ENCODE data around the gene PURA. TPM values are rescaled to one million over a fixed set of nuclear protein-coding genes. Genes with fewer than 3 reads are reported as not detected.
A peak's percentile ranks its signal among the peaks of the same experiment; 100 is the strongest.
"Not testable (repeated sequence)": the region's sequence is repeated elsewhere in the genome, so short reads cannot be mapped to it uniquely, and the experiment has no call there.

Gene PURA
- total RNA-seq, 1 experiment from 2014 or later = 7.2 TPM

DNA sequence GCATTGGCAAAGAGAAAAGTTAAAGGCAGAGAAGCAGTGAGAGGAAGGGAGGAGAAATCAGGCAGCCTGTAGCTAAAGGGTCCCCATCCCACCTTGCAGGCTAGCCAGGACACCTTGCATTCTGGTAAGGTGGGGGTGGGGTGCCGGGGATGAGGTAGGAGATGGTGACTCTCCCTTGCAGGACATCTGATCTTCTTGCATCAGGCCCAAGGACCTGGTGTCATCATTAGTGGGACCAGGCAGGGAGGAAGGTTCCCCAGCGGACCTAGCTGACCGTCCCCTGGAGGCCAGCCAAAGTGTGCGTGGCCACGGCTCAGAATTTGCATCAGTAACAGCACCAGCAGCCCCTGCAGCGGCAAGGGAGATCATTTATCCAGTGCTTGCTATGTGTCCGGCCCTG, 39.3 kb downstream of the PURA start:
- Histone ChIP-seq H3K4me3 (ENCODE audit: insufficient read depth, low read depth, low read length) (no peak overlapping the region), H3K36me3 (replicated peaks; ENCODE audit: control insufficient read depth, insufficient read depth, low read length) (no peaks in the 10 kb centered on the region), H3K27me3 (ENCODE audit: control insufficient read depth, insufficient read depth, low read length) (peaks cover 8% of the 10 kb centered on the region)
- no peak for DNase-seq

DNA sequence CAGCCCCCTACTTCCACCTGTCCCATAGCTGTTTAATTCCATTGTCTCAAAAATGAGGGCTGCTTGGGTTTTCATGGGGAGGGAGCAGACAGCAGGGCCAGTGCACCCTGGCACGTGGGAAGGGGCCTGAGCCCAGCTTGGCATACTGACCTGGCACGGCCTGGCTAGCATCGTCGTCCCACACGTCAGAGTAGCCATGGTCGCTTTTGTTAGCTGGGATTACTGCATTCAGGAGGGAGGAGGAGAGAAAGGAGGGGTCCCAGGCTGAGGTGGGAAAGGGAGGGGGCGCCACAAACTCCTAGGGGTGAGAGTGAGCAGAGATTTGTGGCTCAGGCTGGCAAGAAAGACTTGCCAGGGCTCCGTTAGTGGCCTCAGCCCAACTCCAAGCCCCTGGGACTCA, 40.0 kb downstream of the PURA start:
- peaks cover 6% of the 10 kb centered on the region; the same call in 1 of the 2 replicates for H3K27me3 ChIP-seq (ENCODE audit: control insufficient read depth, insufficient read depth, low read length)
- DNase-seq = peak; percentile 79
- H3K4me3 ChIP-seq (ENCODE audit: insufficient read depth, low read depth, low read length) = no peak overlapping the region
- no peaks in the 10 kb centered on the region for H3K36me3 ChIP-seq (replicated peaks; ENCODE audit: control insufficient read depth, insufficient read depth, low read length)

DNA sequence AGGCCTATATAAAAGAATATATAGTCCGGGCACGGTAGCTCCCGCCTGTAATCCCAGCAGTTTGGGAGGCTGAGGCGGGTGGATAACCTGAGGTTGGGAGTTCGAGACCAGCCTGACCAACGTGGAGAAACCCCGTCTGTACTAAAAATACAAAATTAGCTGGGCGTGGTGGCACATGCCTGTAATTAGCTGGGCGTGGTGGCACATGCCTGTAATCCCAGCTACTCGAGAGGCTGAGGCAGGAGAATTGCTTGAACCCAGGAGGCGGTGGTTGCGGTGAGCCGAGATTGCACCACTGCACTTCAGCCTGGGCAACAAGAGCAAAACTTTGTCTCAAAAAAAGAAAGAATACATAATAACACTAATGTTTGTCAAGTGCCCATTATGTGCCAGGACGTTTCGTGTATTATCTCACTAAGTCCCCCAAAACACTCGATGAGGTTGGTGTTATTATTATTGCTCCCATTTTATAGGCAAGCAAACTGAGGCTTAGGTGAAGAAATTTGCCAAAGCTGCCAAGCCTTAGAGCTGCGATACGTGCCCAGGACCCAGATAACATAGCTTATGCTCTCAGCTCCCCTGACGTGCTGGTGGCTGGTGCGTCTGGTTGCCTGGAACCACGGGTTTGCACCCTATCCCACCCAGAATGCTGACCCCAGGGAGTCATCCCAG, 40.9 kb downstream of the PURA start:
- not testable (repeated sequence) for H3K36me3 ChIP-seq (replicated peaks; ENCODE audit: control insufficient read depth, insufficient read depth, low read length); DNase-seq; H3K4me3 ChIP-seq (ENCODE audit: insufficient read depth, low read depth, low read length); H3K27me3 ChIP-seq (ENCODE audit: control insufficient read depth, insufficient read depth, low read length)

DNA sequence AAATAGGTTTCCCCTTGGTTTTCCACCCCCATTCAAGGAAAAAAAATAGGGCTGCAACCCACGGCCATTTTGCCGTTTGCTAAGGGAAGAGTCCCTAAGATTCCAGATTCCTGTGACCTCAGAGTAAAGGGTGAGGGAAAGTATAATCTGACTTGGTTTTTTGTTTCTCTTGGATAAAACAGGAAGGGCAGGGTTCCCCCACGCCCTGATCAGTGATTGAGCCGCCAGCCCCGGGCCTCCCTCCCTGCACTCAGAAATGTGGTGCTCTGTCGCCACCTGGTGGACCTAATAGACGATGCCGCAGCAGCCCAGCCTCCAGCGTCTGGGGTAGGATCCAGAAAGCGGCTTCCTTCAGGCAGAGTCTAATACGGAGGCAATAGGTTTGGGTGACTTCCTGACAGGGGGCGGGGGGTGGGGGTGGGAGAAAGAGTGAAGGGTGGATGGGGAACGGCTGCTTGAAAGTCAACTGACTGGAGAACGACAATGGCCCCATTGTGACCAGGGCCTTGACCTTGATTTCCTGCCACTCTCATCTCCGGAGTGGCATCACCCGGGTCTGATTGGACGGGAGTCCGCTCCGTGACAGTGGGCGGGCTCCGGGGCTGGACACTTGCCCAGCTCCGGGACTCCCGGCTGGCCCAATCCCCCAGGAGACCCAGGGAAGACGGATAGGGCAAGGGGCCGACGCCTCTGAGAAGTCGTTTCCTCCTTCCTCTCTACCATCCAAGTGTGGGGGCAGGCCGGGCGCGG, 43.3 kb downstream of the PURA start:
- peak overlapping the region; percentile 28 for H3K4me3 ChIP-seq (ENCODE audit: insufficient read depth, low read depth, low read length)
- DNase-seq = peak; percentile 94
- H3K27me3 ChIP-seq (ENCODE audit: control insufficient read depth, insufficient read depth, low read length) = peaks cover 4% of the 10 kb centered on the region; the same call in 1 of the 2 replicates
- H3K36me3 ChIP-seq (replicated peaks; ENCODE audit: control insufficient read depth, insufficient read depth, low read length) = no peaks in the 10 kb centered on the region

DNA sequence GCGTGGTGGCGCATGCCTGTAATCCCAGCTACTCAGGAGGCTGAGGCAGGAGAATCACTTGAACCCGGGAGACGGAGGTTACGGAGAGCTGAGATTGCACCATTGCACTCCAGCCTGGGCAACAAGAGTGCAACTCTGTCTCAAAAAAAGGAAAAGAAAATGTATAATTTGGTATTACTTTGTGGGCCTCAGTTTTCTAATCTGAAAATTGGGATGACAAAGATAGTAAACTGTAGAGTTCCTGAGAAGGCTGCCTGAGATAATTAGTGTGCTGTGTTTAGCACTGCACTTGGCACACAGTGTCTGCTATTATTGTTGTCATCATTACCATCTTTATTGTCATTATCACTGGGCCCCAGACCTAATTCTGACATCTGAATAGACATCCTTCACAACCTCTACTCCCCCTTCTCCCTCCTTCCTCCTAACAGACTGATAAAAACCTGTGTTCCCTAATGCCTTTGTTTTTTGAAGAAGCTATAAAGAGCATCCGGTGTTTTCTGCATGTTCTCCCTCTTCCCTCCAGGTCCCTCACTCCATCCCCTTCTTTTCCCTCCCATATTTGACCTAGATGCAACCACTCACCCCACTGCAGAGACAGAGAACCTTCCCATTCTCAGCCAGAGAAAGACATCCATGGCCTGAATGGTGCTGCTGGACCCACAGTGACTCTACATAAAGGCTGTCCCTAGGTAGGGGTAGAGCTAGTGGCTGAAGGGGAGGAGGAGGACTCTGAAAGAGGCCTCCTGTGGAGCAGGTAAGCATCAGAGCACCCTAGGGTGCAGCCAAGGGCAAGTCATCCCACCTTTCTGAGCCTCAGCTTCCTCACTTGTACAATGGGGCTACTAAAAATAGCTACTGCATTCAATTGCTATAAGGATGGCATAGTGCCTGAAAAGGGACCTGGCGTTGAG, 45.4 kb downstream of the PURA start:
- no peaks in the 10 kb centered on the region; the same call in 1 of the 2 replicates for H3K27me3 ChIP-seq (ENCODE audit: control insufficient read depth, insufficient read depth, low read length)
- DNase-seq = no peak
- H3K4me3 ChIP-seq (ENCODE audit: insufficient read depth, low read depth, low read length) = no peak overlapping the region
- H3K36me3 ChIP-seq (replicated peaks; ENCODE audit: control insufficient read depth, insufficient read depth, low read length) = no peaks in the 10 kb centered on the region

DNA sequence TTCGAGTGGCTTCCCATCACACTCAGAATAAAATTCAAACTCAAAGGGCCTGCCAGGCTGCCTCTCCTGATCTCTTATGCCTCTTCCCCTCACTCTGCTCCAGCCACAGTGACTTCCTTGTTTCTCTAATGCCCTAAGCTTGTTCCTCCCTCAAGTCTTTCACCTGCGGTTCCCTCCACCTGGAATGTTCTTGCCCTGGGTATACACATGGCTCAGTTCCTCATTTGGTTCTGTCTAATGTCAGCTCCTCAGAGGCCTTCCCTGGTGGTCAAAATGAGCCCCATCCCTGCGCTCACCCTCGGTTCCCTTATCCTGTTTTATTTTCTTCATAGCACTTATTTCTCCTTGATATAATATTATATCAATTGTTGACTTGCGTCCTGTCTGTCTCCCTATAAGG, 48.4 kb downstream of the PURA start:
- Histone ChIP-seq H3K27me3 (ENCODE audit: control insufficient read depth, insufficient read depth, low read length) (no peaks in the 10 kb centered on the region), H3K4me3 (ENCODE audit: insufficient read depth, low read depth, low read length) (no peak overlapping the region), H3K36me3 (replicated peaks; ENCODE audit: control insufficient read depth, insufficient read depth, low read length) (no peaks in the 10 kb centered on the region)
- no peak for DNase-seq

DNA sequence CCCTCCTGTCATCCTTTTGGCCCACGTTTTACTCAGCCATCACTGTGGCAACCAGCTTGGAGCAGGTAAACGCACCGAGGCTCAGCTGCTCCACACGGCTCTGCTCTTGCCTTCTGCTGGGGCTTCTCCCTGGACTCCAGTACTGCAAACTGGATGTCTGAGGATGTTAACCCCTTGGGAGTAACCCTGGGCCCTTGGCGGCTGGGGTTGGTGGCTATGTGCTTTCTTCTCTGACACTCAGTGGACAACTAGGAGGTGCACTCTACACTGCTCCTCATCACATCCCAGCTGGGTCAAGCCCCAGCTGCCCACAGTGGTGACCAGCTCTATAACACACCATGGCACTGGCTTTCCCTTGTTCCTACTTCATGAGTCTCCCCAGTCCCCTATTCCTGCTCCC, 48.9 kb downstream of the PURA start:
- no peak for DNase-seq
- Histone ChIP-seq H3K4me3 (ENCODE audit: insufficient read depth, low read depth, low read length) (no peak overlapping the region), H3K27me3 (ENCODE audit: control insufficient read depth, insufficient read depth, low read length) (no peaks in the 10 kb centered on the region), H3K36me3 (replicated peaks; ENCODE audit: control insufficient read depth, insufficient read depth, low read length) (no peaks in the 10 kb centered on the region)

DNA sequence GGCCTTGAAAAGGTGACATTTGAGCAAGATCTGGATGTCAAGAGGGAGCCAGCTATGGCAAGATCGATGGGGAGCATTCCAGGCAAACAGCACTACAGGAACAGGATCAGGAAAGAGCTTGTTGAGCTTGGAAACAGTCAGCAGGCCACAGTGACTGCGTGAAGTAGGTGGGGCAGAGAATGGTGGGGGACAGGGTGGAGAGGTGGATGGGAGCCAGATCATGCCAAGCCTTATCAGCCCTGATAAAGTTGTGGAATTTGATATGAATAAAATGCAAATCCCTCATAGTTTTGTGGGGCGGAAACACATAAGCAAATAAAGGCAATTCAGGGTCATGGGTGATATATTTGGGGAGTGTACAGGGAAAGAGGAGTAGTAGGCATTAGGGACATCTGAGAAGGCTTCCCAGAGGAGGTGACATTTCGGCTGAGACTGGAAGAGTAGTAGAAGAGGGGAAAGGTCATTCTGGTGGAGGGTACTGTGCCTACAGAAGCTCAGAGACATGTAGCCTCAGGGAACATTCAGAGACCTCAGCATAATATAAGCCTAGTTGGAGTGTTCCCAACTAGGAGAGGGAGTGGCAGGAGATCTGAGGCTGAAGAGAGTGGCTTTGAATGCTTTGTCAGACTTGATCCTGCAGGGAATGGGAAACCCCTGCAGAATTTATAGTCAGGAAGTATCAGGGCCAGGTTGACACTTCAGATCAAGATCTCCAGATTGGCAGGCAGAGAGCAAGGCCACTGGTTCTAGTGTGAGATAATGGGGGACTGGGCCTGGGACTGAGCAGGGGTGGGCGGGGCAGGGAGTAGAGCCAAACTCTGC, 51.4 kb downstream of the PURA start:
- H3K36me3 ChIP-seq (replicated peaks; ENCODE audit: control insufficient read depth, insufficient read depth, low read length) = no peaks in the 10 kb centered on the region
- H3K27me3 ChIP-seq (ENCODE audit: control insufficient read depth, insufficient read depth, low read length) = no peaks in the 10 kb centered on the region
- H3K4me3 ChIP-seq (ENCODE audit: insufficient read depth, low read depth, low read length) = no peak overlapping the region
- DNase-seq = no peak

DNA sequence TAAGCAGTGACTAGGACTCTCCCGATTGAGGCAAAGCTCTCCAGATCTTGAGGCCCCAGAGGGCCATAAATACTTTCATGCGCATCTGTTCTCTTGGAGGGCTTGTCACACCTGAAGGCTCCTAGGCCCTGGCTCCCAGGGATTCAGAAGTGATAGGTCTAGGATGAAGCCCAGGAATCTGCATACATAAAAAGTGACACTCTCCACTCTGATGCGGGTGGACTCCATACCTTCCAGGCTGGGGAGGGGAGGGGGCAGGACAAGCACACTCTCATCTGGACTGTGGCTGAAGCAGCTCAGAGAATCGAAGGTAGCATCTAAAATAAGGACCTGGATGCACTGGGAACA, 52.0 kb downstream of the PURA start:
- no peaks in the 10 kb centered on the region for H3K36me3 ChIP-seq (replicated peaks; ENCODE audit: control insufficient read depth, insufficient read depth, low read length)
- no peaks in the 10 kb centered on the region for H3K27me3 ChIP-seq (ENCODE audit: control insufficient read depth, insufficient read depth, low read length)
- DNase-seq = no peak
- H3K4me3 ChIP-seq (ENCODE audit: insufficient read depth, low read depth, low read length) = no peak overlapping the region

DNA sequence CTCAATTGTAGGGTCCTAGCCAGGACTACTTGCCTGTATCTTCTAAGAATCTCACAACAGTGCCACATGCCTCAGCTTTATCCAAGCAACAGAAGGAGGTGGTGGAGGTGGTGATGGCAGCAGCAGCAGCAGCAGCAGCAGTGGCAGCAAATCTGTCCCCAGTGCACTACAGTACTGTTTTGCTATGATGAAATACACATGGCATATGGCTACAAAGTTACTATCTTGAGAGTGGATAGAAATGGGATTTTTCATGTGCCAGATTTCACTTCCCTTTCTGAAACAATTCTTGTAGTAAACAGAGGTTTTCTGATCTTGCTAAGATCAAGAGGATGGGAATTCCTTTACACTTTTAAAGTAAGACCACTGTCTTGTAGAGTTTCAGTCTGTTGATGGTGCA, 53.0 kb downstream of the PURA start:
- no peak overlapping the region for H3K4me3 ChIP-seq (ENCODE audit: insufficient read depth, low read depth, low read length)
- DNase-seq = no peak

DNA sequence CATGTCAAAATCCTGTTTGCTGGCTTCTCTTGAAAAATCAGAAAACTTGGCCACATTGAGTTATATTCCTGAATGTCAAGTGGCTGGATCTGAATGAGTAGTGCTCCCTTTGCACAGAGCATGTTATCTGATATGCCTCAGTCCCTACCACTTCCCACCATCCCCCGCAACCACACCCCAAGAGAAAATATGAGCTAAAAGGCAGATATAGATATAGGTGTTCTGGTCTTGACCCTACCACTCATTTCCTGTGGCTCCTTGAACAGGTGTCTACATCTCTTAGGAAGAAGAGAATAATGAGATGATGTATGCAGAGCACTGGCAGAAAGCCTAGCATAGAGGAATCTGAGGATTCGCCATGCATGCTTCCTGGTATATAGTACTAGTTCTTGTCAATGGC, 54.5 kb downstream of the PURA start:
- no peak overlapping the region for H3K4me3 ChIP-seq (ENCODE audit: insufficient read depth, low read depth, low read length)
- no peak for DNase-seq
- no peaks in the 10 kb centered on the region for H3K36me3 ChIP-seq (replicated peaks; ENCODE audit: control insufficient read depth, insufficient read depth, low read length)
- peaks cover 2% of the 10 kb centered on the region for H3K27me3 ChIP-seq (ENCODE audit: control insufficient read depth, insufficient read depth, low read length)

More for the DNA sequence above, 53.0 kb downstream of the PURA start:
- H3K27me3 ChIP-seq (ENCODE audit: control insufficient read depth, insufficient read depth, low read length) = no peaks in the 10 kb centered on the region
- no peaks in the 10 kb centered on the region for H3K36me3 ChIP-seq (replicated peaks; ENCODE audit: control insufficient read depth, insufficient read depth, low read length)

DNA sequence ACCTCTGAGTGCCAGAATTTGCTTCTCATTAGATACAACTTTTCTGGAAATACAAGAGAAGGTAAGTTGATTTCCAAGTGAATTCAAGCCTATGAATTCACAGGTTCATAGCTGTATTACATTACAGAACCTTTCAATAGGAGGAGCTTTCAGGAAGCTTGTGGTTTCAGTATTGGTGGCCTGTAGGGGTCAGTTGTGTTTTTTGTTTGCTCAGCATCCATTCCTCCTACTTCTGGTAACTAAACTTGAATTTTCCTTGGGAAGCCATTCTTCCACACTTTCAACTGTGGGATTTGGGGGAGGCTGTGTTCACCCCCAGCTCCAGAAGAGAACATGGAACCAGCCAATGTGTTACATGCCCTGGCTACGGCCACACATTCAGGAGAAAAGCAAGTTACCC, 55.5 kb downstream of the PURA start:
- Histone ChIP-seq H3K27me3 (ENCODE audit: control insufficient read depth, insufficient read depth, low read length) (peaks cover 2% of the 10 kb centered on the region), H3K36me3 (replicated peaks; ENCODE audit: control insufficient read depth, insufficient read depth, low read length) (no peaks in the 10 kb centered on the region), H3K4me3 (ENCODE audit: insufficient read depth, low read depth, low read length) (no peak overlapping the region)
- DNase-seq = no peak

DNA sequence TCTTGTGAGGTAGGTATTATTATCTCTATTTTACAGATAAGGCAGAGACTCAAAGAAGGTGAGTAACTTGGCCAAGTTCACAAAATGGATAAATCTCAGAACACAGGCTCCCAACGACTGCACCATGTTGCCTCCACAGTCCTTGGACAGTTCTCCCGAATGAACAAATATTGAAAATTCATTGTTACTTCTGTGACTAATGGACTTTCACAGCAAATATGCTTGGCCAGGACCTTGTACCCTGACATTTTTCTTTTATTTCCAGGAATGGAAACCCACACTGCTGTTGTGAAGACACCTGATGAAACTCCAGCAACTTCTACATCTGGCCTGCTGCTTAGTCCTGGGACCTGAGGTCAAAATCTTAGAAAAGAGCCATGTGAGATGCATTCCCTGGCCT, 58.6 kb downstream of the PURA start:
- H3K4me3 ChIP-seq (ENCODE audit: insufficient read depth, low read depth, low read length) = no peak overlapping the region
- no peak for DNase-seq
- no peaks in the 10 kb centered on the region for H3K36me3 ChIP-seq (replicated peaks; ENCODE audit: control insufficient read depth, insufficient read depth, low read length)
- H3K27me3 ChIP-seq (ENCODE audit: control insufficient read depth, insufficient read depth, low read length) = peaks cover 2% of the 10 kb centered on the region

DNA sequence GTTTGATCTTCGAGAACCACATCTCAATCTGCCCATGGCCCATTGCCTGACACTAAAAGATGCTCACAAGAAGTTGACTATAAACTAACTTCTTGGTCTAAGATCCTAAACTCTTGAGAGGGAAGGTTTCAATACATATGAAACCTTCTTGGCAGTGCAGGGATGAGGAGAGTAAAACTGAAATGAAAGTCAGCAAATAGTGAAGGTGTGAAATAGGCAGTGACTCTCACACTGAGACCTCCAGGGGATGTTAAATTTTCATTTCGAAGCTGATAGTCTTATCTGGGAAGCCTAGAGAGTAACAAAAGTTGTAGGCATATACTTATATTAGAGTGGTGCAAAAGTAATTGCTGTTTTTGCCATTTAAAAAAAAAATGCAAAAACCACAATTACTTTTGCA, 60.1 kb downstream of the PURA start:
- no peak for DNase-seq
- peaks cover 2% of the 10 kb centered on the region for H3K27me3 ChIP-seq (ENCODE audit: control insufficient read depth, insufficient read depth, low read length)
- H3K36me3 ChIP-seq (replicated peaks; ENCODE audit: control insufficient read depth, insufficient read depth, low read length) = no peaks in the 10 kb centered on the region
- H3K4me3 ChIP-seq (ENCODE audit: insufficient read depth, low read depth, low read length) = no peak overlapping the region

Data from H7 (cell line).